HuH-7.5 (cell line): ENCODE data around the gene P2RY8.
"Not testable (repeated sequence)": the region's sequence is repeated elsewhere in the genome, so short reads cannot be mapped to it uniquely, and the experiment has no call there.

Experiments
- DNase-seq: peaks from one replicate; pipeline ENCODE4 v3.0.0; 2011; ENCODE audit warnings: low spot score

The P2RY8 gene

DNA sequence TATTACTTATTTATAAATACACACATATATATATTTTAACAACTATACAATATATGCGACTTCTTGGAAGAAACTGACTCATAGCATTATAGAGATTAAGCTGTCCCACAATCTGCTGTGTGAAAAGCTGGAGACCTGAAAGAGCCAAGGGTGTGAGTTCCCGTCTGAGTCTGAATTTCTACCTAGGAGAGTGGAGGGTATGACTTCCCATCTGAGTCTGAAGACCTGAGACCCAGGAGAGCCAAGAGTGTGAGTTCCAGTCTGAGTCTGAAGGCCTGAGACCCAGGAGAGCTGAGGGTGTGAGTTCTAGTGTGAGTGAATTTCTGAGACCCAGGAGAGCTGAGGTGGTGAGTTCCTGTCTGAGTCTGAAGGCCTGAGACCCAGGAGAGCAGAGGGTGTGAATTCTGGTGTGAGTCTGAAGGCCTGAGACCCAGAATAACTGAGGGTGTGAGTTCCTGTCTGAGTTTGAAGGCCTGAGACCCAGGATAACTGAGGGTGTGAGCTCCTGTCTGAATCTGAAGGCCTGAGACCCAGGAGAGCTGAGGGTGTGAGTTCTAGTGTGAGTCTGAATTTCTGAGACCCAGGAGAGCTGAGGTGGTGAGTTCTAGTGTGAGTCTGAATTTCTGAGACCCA, 8.9 kb upstream of the P2RY8 start:
- no peak for DNase-seq

DNA sequence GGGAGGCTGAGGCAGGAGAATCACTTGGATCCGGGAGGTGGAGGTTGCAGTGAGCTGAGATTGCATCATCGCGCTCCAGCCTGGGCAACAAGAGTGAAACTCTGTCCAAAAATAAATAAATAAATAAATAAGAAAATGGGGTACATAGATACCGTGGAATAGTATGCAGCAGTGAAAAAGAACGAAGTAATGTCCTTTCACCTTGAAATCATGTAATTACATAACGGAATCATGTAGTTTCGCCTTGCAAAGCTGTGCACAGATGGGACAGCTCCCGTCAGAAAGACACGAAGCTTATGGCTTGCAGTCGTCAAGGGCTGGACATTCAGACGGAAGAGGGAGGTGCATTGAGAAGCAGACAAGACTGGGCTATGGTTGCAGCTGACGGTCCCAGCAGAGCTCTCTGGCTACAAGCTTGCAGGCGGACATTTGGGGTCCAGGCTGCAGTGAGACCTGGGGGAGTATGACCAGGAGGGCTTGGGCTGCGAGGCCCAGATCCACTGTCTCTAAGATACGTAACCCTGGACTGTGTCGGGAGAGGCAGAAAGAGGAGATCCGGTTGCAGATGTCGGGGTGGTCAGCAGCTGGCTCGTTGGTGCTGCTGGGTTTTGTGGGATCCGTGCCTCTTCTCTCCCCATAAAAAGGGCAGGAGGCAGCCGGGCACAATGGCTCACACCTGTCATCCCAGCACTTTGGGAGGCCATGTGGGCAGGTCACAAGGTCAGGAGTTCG, 6.2 kb upstream of the P2RY8 start:
- no peak for DNase-seq

DNA sequence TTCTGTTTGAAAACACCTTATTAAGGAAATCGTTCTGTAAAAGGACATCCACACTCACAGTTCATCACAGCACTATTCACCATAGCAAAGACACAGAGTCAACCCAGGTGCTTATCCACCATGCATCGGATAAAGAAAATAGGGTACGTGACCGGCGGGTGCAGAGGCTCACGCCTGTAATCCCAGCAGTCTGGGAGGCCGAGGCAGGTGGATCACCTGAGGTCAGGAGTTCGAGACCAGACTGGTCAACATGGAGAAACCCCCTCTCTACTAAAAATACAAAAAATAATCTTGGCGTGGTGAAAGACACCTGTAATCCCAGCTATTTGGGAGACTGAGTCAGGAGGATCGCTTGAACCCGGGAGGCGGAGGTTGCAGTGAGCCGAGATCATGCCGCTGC, 2.2 kb upstream of the P2RY8 start:
- DNase-seq: not testable (repeated sequence)

GRCh38 chrX:1537716-1538090, 718 bp upstream of the P2RY8 start:
- not testable (repeated sequence) for DNase-seq

DNA sequence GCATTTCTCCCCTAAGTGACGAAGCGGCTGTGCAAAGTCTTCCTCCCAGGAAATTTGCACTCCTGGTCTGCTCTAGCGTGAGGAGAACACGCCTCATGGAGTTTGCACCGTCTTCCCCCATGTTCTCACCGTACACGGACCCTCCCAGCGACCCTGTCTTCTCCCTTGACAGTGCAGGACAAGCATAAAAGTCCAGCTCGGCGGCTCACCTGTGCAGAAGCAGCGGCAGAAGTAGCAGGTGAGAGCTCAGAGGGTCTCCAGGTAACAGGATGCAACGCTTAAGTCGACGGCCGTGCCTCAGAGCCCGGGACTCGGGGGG, 314 bp downstream of the P2RY8 start:
- no peak for DNase-seq

- DNase-seq: no peak
Observed at GRCh38 chrX:1535241-1536041, 1.5 kb downstream of the P2RY8 start.

DNA sequence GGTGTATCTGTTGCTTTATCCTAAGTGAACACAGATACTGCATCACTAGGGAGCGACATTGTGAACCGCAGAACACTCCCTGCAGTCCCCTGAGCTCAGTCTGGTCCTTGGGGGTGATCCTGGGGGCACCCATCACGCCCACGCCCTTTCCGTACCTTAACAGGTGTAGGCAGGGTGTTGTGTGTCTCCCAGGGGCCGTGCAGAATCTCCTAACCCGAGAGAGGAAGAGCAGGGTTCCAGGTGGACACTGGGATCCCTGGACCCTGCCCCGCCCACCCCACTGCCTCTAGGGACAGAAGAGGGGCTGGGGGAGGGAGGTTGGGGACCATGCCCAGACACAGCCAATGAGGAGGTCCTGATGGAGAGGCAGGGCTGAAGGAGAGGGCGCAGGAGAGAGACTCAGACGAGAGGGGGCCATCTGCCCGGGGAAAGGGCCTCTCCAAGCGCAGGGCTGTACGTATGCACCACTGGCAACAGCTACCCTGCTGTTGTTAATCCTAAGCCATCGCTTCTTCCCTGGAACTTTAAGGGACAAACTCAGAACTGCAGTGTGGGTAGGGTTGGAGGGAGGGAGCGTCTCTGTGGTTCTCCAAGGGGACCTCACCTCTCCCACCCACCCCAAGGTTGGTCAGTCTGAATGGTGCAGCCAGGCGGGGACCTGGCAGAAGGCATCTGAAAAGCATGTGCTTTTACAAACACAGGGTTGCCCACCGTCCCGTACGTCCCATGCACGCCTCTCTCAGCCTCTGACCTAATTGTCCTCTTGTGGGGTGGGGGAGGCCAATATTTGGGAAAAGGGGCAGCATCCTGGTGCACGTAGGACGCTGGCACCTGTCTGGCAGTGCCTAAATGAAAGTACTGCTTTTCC, 2.5 kb downstream of the P2RY8 start:
- DNase-seq: no peak

DNA sequence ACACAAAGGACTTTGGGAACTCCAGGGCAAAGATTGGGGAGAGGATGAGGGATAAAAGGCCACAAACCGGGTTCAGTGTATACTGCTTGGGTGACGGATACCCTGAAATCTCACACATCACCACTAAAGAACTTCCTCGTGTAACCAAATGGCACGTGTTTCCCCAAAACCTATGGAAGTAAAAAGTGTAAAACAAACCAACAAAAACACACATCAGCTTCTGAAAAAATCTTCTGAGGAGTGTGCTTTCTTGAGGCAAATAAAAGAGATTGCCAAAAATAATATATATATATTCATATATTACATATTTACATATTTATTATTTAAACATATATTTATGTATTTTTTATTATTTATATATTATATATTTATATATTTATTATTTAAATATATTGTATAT, 3.9 kb downstream of the P2RY8 start:
- DNase-seq: no peak

- DNase-seq: no peak
Observed at GRCh38 chrX:1531096-1531890, 5.7 kb downstream of the P2RY8 start.

- DNase-seq: no peak
Observed at GRCh38 chrX:1529756-1530155, 7.2 kb downstream of the P2RY8 start.

DNA sequence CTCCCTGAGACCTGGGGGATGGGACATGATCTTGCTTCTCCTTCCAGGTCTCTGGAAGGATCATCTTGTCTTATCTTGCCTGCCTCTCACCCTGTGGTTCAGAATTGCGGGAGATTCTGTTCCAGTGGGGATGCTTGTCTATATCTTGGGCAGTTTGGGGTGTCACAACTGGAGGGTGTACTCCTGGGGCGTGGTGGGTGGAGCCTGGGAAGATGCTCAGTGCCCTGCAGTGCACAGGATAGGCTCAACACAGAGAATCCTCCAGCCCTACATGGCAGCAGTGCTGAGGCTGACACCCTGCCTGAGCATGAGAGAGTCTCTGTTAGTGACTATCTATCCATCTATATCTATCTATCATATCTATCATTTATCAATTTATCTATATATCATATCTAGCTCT, 7.7 kb downstream of the P2RY8 start:
- no peak for DNase-seq

DNA sequence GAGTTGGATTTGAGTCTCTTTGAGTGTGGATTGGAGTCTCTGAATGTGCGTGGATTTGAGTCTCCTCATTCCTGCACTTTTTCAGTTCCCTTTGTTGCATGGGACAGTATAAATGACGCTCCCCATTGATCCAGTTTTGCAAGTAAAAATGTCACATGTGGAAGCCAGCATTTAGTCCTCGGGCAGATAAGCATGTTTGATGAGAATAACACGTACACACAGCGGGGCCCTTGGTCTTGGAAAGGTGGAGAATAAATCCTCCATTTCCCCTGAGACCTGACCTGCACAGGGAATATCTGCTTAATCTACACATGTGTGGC, 8.1 kb downstream of the P2RY8 start:
- no peak for DNase-seq

DNA sequence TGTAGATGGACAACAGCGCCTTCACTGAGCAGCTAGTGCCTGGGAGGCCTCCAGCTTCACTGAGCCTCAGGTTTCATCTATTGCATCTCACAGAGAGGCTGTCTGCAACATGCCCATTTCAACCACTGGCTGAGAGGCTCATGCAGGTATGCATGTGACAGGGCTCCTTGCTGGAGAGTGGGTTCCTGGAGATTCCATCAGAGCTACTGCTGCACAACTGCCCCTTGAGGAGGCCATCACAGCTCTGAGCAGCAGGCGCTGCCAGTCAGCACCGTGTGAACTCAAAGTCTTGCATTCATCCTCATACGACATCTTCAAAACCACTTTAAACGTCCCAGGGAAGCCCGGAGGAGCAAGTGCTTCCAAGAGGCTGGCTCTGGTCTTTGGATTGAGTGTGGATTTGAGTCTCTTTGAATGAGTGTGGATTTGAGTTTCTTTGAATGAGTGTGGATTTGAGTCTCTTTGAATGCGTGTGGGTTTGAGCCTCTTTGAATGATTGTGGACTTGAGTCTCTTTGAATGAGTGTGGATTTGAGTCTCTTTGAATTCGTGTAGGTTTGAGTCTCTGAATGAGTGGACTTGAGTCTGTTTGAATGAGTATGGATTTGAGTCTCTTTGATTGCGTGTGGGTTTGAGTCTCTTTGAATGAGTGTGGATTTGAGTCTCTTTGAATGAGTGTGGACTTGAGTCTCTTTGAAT, 8.7 kb downstream of the P2RY8 start:
- no peak for DNase-seq

- no peak for DNase-seq
Observed at GRCh38 chrX:1527457-1527856, 9.5 kb downstream of the P2RY8 start.

GRCh38 chrX:1526565-1526964, 10.4 kb downstream of the P2RY8 start:
- no peak for DNase-seq

- DNase-seq: no peak
Observed at GRCh38 chrX:1525583-1526355, 11.2 kb downstream of the P2RY8 start.

GRCh38 chrX:1524874-1525582, 12.0 kb downstream of the P2RY8 start:
- no peak for DNase-seq

- not testable (repeated sequence) for DNase-seq
Observed at GRCh38 chrX:1522905-1523304, 14.1 kb downstream of the P2RY8 start.

GRCh38 chrX:1521459-1521956, 15.5 kb downstream of the P2RY8 start:
- no peak for DNase-seq
